Fibroblast of skin of scalp (primary cell): ENCODE data around the gene GRIN1.

Experiments
- DNase-seq: peaks from one replicate; pipeline ENCODE4 v3.0.0-alpha.2; 2013

GRIN1 gene

GRCh38 chr9:137165250-137165836, 26.4 kb downstream of the GRIN1 start:
- DNase-seq, result no peak

- no peak for DNase-seq
Measured at GRCh38 chr9:137166380-137167229, 27.7 kb downstream of the GRIN1 start.

- DNase-seq, result no peak
Measured at GRCh38 chr9:137167277-137167746, 28.4 kb downstream of the GRIN1 start.

GRCh38 chr9:137167747-137168572, 29.0 kb downstream of the GRIN1 start:
- DNase-seq, result no peak

- DNase-seq, result no peak
Measured at GRCh38 chr9:137168573-137168903, 29.6 kb downstream of the GRIN1 start.

DNA sequence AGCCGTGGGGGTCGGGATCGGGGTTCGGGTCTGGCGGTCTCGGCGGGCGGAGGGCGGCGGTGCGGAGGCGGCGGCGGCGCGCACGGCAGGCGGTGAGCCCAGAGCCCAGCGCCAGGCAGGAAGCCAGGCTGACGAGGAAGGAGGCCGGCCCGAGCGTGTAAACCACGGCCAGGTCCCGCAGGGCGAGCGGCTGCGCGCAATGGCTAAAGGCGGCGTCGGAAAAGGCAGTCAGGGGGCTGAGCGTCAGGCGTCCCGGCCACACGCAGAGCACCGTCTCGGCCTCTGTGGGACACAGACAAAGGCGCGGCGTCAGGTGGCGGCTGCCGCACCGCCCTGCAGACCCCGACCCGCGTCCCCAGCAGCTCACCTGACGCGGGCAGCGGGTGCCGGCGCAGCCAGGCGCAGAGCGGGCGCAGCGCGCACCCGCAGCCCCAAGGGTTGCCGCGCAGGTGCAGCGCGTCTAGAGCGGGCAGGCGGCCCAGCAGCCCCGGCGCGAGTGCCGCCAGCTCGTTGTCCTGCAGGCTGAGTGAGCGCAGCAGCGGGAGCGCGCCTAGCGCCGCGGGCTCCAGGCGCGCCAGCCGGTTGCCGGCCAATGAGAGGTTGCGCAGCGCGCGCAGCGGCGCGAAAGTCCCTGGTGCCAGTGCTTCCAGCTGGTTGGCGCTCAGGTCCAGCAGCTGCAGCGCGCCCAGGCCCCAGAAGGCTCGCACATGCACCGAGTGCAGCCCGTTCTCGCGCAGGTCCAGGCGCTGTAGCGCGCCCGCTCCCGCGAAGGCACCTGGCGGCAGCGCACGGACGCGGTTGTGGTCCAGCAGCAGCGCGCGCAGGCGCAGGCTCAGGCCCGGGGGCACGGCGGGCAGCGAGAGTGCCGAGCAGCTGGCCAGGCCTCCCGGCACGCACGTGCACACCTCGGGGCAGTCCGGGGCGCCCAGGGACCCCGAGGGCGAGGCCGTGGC, 30.2 kb downstream of the GRIN1 start:
- no peak for DNase-seq

- DNase-seq, result no peak
Measured at GRCh38 chr9:137169896-137170358, 31.0 kb downstream of the GRIN1 start, which contains the start of gene LRRC26. TSS of gene LRRC26 (minus strand) at chr9:137170051. CDS start at chr9:137169943, 108 bp downstream.

- DNase-seq, result no peak
Measured at GRCh38 chr9:137170486-137171148, 31.7 kb downstream of the GRIN1 start.

- no peak for DNase-seq
Measured at GRCh38 chr9:137171149-137171900, 32.4 kb downstream of the GRIN1 start.

- no peak for DNase-seq
Measured at GRCh38 chr9:137172901-137173795, 34.2 kb downstream of the GRIN1 start.

DNA sequence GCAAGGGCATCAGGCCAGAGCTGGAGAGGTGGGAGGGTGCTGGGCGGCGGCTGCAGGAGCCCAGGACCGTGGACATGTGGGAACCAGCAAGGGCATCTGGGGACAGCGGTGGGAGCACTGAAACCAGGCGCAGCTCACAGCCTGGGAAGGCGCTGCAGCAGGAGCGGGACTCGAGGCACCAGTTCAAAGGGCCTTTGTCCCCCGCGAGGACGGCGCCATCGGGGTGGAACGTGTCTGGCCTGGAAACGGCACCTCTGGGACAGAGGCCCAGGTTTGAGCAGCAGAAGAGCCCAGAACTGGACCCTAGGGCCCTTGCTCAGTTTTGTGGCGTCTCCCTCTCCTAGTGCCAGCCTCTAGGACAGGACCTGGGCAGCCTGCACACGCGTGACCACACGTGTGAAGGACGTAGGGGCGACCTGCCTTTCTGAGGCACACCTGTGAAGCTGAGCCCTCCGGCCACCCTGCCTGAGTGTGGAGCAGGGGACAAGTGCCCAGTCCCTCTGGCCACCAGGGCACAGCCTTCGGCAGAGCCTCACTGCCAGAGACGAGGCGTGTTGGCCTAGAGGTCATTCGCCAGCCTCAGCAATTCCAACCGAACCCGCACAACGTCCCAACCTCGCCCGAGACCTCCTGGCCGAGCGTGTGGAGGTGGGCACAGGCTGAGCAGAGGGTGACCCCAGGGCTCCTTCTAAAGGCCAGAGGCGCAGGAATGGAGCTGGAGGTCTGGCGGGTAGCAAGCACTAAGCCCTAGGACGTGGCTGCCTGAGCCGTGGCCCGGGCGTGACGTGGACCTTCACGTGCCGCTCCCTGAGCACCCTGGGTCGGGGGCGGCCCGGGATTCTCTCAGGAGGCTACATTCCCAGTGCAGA, 35.1 kb downstream of the GRIN1 start:
- no peak for DNase-seq

- no peak for DNase-seq
Measured at GRCh38 chr9:137174722-137175293, 35.9 kb downstream of the GRIN1 start.

DNA sequence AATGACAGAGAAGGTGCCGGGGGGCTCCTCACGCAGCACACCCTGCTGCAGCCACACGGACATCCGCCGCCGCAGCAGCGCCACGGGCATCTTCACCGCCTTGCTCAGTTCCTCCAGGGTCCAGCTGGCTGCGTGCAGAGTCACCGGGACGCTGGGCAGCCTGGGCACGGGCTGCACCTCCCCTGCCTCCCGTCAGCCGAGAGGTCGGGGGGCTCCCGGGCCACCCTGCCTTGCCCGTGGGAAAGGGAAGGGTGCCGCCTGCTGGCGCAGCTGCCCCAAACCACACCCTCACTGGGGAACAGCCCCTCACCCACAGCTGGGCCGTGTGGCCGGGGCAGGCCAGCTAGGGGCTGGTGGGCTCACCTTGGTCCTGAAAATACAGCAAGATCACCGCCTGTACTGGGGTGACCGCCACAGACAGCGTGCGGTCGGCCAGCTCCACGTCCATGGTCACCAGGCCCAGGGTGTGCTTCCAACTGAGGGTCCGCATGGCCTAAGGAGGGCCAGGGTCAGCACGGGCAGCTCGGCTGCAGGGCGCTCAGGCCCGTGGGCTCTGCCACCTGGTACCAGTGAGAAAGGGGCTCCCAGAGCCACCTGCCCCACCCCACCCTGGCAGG, 36.5 kb downstream of the GRIN1 start:
- no peak for DNase-seq

DNA sequence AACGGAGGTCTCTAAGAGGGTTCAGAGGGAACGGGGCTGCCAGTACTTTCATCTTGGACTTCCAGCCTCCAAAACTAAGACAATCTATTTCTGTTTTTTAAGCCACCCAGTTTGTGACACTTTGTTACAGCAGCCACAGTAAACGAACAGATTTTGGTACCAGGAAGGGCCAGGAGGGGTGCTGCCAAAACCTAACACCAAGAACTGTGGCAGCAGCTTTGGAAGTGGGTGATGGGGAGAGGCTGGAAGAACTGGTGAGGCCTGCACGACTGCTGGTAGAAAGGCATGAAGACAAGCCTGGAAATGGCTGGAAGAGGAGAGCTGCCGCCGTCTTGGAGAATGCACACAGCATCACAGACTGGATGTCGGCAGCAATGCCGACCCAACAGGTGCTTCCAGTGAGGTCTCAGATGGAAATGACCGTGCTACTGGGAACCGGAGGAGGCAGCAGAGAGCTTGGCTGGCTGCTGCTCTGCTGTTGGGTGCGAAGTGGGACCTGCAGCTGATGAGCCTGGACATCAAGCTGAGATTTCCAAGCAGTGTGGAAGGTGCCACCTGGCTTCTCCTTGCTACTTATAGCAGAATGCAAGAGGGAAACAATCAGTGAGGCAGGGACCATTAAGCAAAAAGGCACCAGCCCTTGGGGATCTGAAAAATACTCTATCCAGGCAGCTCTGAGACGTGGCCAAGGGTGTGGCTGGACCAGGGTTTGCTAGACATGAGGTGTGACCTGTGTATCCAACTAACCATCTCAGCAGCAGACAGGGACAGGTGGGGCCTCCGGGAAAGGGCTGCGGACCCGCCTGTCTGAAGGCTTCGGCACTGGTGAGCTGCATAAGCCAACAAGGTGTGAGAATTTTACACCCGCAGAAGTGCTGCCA, 37.6 kb downstream of the GRIN1 start:
- DNase-seq, result peak; percentile 13

DNA sequence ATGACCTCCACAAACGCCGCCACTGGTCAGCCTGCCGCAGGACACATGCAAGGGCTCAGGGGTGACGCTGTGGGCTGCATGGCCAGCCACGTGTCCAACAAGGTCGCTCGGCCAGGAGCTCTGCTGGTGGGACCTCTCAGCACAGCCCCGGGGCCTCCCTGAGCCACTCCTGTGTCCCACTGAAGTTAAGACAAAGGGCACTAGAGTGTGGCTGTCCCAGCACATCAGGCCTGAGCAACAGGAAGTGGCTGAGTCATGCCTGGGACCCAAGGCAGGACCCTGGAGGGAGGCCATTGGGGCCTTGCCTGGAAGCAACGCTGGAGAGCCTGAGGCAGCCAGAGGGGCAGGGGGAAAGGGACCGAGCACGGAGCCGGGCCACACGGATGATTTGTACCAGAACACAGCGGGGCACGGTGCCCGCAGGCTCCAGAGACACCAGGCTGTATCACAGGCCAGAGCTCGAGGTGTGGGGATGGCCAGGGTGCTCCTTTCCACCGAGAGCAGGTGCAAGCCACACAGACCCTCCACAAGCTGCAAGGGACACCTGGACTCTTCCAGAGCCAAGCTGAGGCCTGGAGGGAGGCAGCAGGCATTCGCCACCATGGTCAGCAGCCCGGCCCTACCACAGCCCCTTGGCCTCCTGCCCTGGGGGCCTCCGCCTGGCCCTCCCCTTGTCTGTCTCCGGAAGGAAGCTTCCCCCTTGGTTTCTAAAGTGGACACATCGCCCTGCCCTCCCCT, 39.4 kb downstream of the GRIN1 start:
- DNase-seq, result no peak
